H1 (cell line): Measurements from ENCODE around the gene SAP30L. TPM values are rescaled to one million over a fixed set of nuclear protein-coding genes. Genes with fewer than 3 reads are reported as not detected.

ENCODE experiments used
- CTCF ChIA-PET: fragments of 300-600 bp; sonication (Branson Sonifier 250); formaldehyde crosslinking; loops from one replicate; lab custom pipeline; 2021; ENCODE audit not compliant: partially characterized antibody; lab: Charles Lee
- POLR2A ChIA-PET: fragments of 300-600 bp; sonication (Branson Sonifier 250); formaldehyde crosslinking; loops from one replicate; lab custom pipeline; 2021; ENCODE audit warnings: inconsistent platforms; ENCODE audit not compliant: partially characterized antibody; lab: Charles Lee
- DNase-seq, 2 experiments: peaks; one replicate each; pipeline versions ENCODE4 v3.0.0 to v3.0.0-alpha.2; 2010 to 2022; ENCODE audit warnings: low spot score in 2 of 2, low read depth in 1 of 2, mixed read lengths in 1 of 2
- FAIRE-seq: peaks from 2 replicates; lab custom pipeline; 2011; peaks lifted over from hg19 to GRCh38; lab: Jason Lieb, UNC
- H2AFZ ChIP-seq: 2 replicates; pipeline ENCODE4 v1.8.1; 2012; ENCODE audit warnings: low read length, inconsistent platforms
- H2AK5ac ChIP-seq: 2 replicates; pipeline ENCODE4 v1.6.1; 2013; ENCODE audit warnings: low read depth, low read length
- H2BK120ac ChIP-seq: replicated peaks from 2 replicates; pipeline ENCODE3; 2013; ENCODE audit warnings: low read depth, low read length, inconsistent platforms
- H2BK12ac ChIP-seq: 2 replicates; pipeline ENCODE4 v1.6.1; 2013; ENCODE audit warnings: low read depth, low read length
- H2BK15ac ChIP-seq: 2 replicates; pipeline ENCODE4 v1.6.1; 2013; ENCODE audit warnings: low read length
- H2BK20ac ChIP-seq: 2 replicates; pipeline ENCODE4 v1.6.1; 2013; ENCODE audit warnings: low read length
- H2BK5ac ChIP-seq: 2 replicates; pipeline ENCODE4 v1.6.1; 2013; ENCODE audit warnings: low read depth, low read length
- H3K14ac ChIP-seq: 2 replicates; pipeline ENCODE4 v1.6.1; 2013; ENCODE audit warnings: inconsistent platforms; ENCODE audit not compliant: insufficient read length
- H3K18ac ChIP-seq: 2 replicates; pipeline ENCODE4 v1.6.1; 2013; ENCODE audit warnings: low read length; ENCODE audit errors: extremely low read depth
- H3K23ac ChIP-seq: 2 replicates; pipeline ENCODE4 v1.6.1; 2013; ENCODE audit warnings: inconsistent platforms; ENCODE audit not compliant: insufficient read length
- H3K23me2 ChIP-seq: 2 replicates; pipeline ENCODE4 v1.6.1; 2013; ENCODE audit warnings: low read depth, low read length
- H3K27ac ChIP-seq: 2 replicates; pipeline ENCODE4 v1.6.1; 2011; ENCODE audit warnings: low read depth, low read length, inconsistent platforms
- H3K27me3 ChIP-seq, 4 experiments: replicated peaks in 1 of 4; 1 replicate in 1 of 4; 2 replicates in 3 of 4; pipeline versions ENCODE4 v1.6.1 to v1.8.1; 2011 to 2013; ENCODE audit warnings: low read length in 3 of 4, mild to moderate bottlenecking in 3 of 4, inconsistent platforms in 2 of 4, mixed read lengths in 2 of 4, moderate library complexity in 1 of 4; ENCODE audit not compliant: control insufficient read depth in 3 of 4, insufficient read depth in 3 of 4; ENCODE audit errors: extremely low read depth in 1 of 4
- H3K36me3 ChIP-seq, 4 experiments: 2 replicates each; pipeline versions ENCODE4 v1.6.1 to v1.8.1; 2011 to 2013; ENCODE audit warnings: mild to moderate bottlenecking in 4 of 4, low read length in 3 of 4, moderate library complexity in 2 of 4, control low read depth in 1 of 4, inconsistent platforms in 1 of 4; ENCODE audit not compliant: insufficient read depth in 4 of 4, control insufficient read depth in 2 of 4
- H3K4ac ChIP-seq: replicated peaks from 2 replicates; pipeline ENCODE3; 2013; ENCODE audit warnings: low read length, low read depth, mixed read lengths, inconsistent platforms; ENCODE audit not compliant: insufficient read length
- H3K4me1 ChIP-seq, 4 experiments: replicated peaks in 1 of 4; 1 replicate in 1 of 4; 2 replicates in 3 of 4; pipeline versions ENCODE4 v1.6.1 to v1.8.1; 2011 to 2013; ENCODE audit warnings: low read length in 3 of 4, inconsistent platforms in 2 of 4, mixed read lengths in 1 of 4; ENCODE audit not compliant: insufficient read depth in 4 of 4, control insufficient read depth in 3 of 4
- H3K4me2 ChIP-seq, 2 experiments: 2 replicates each; pipeline versions ENCODE4 v1.6.1 to v1.8.1; 2011 to 2013; ENCODE audit warnings: low read depth in 2 of 2, low read length in 2 of 2, control low read depth in 1 of 2, inconsistent platforms in 1 of 2, mild to moderate bottlenecking in 1 of 2; ENCODE audit not compliant: insufficient read depth in 1 of 2
- H3K4me3 ChIP-seq, 4 experiments: fragments of 200-600, 300-600 bp in 1 of 4; sonication (generic), shearing (Covaris generic), sonication (Bioruptor Twin) in 1 of 4; 2 replicates each; pipeline versions ENCODE4 v1.5.1 to v1.8.1; 2011 to 2016; ENCODE audit warnings: low read length in 4 of 4, low read depth in 3 of 4, control low read depth in 2 of 4, inconsistent platforms in 2 of 4, mild to moderate bottlenecking in 2 of 4, mixed read lengths in 1 of 4, moderate library complexity in 1 of 4; ENCODE audit not compliant: insufficient read depth in 2 of 4; ENCODE audit errors: extremely low read depth in 1 of 4
- H3K56ac ChIP-seq: replicated peaks from 2 replicates; pipeline ENCODE3; 2013; ENCODE audit warnings: low read depth, mild to moderate bottlenecking, mixed read lengths, low read length, inconsistent platforms; ENCODE audit not compliant: insufficient read length
- H3K79me1 ChIP-seq: 2 replicates; pipeline ENCODE4 v1.6.1; 2013; ENCODE audit warnings: low read depth, low read length, control low read depth
- H3K79me2 ChIP-seq, 2 experiments: 2 replicates each; pipeline versions ENCODE4 v1.6.1 to v1.8.1; 2012 to 2013; ENCODE audit warnings: low read length in 2 of 2, mild to moderate bottlenecking in 2 of 2, inconsistent platforms in 1 of 2; ENCODE audit not compliant: insufficient read depth in 2 of 2, control insufficient read depth in 1 of 2
- H3K9ac ChIP-seq, 4 experiments: replicated peaks in 1 of 4; 1 replicate in 1 of 4; 2 replicates in 3 of 4; pipeline versions ENCODE4 v1.6.1 to v1.8.1; 2011 to 2013; ENCODE audit warnings: low read depth in 3 of 4, low read length in 3 of 4, control low read depth in 2 of 4, mild to moderate bottlenecking in 2 of 4, moderate library complexity in 2 of 4, inconsistent platforms in 1 of 4; ENCODE audit errors: extremely low read depth in 1 of 4
- H3K9me3 ChIP-seq, 2 experiments: 2 replicates each; pipeline versions ENCODE4 v1.6.1 to v1.8.1; 2012 to 2013; ENCODE audit warnings: mild to moderate bottlenecking in 2 of 2, moderate library complexity in 2 of 2, control low read depth in 1 of 2, inconsistent platforms in 1 of 2, low read depth in 1 of 2, low read length in 1 of 2, mixed read lengths in 1 of 2; ENCODE audit not compliant: insufficient read depth in 2 of 2
- H4K20me1 ChIP-seq, 2 experiments: replicated peaks in 1 of 2; 2 replicates each; pipeline versions ENCODE3 to v1.8.1; 2011 to 2013; ENCODE audit warnings: inconsistent platforms in 2 of 2, low read length in 2 of 2, mild to moderate bottlenecking in 1 of 2; ENCODE audit not compliant: insufficient read depth in 2 of 2, control insufficient read depth in 1 of 2
- H4K5ac ChIP-seq: 2 replicates; pipeline ENCODE4 v1.6.1; 2013; ENCODE audit warnings: low read length, low read depth, mixed read lengths, inconsistent platforms; ENCODE audit not compliant: insufficient read length
- H4K8ac ChIP-seq: 2 replicates; pipeline ENCODE4 v1.8.0; 2013; ENCODE audit warnings: mild to moderate bottlenecking, moderate library complexity, low read length, inconsistent platforms; ENCODE audit not compliant: insufficient read depth; ENCODE audit errors: extremely low read depth
- H4K91ac ChIP-seq: replicated peaks from 2 replicates; pipeline ENCODE3; 2013; ENCODE audit warnings: low read length, mixed read lengths, inconsistent platforms; ENCODE audit not compliant: insufficient read length
- BRCA1 ChIP-seq: IDR thresholded peaks from 2 replicates; pipeline ENCODE4 v1.6.1; 2012; ENCODE audit warnings: low read depth, low read length, improper control_type of control experiment
- CEBPB ChIP-seq: IDR thresholded peaks from 2 replicates; pipeline ENCODE4 v1.6.1; 2012; ENCODE audit warnings: low read depth, low read length
- FOSL1 ChIP-seq: IDR thresholded peaks from 2 replicates; pipeline ENCODE4 v1.6.1; 2011; ENCODE audit warnings: mild to moderate bottlenecking, low read depth, low read length, moderate library complexity; ENCODE audit not compliant: insufficient read depth
- HDAC2 ChIP-seq, 2 experiments: fragments of 300-600 bp in 1 of 2; sonication (generic) in 1 of 2; IDR thresholded peaks; 2 replicates each; pipeline ENCODE4 v1.6.1; 2011 to 2012; ENCODE audit warnings: low read depth in 2 of 2, low read length in 2 of 2, mild to moderate bottlenecking in 2 of 2, moderate library complexity in 2 of 2, borderline replicate concordance in 1 of 2, inconsistent platforms in 1 of 2
- JUND ChIP-seq: IDR thresholded peaks from 2 replicates; pipeline ENCODE4 v1.6.1; 2011; ENCODE audit warnings: mild to moderate bottlenecking, improper control_type of control experiment, low read length
- KDM4A ChIP-seq: IDR thresholded peaks from one replicate; pipeline ENCODE4 v1.7.1; 2012; ENCODE audit warnings: low read depth, mild to moderate bottlenecking, moderate library complexity, low read length, inconsistent platforms; ENCODE audit not compliant: severe bottlenecking
- NRF1 ChIP-seq: IDR thresholded peaks from 2 replicates; pipeline ENCODE4 v1.6.1; 2011; ENCODE audit warnings: mild to moderate bottlenecking, low read depth, low read length, improper control_type of control experiment
- POU5F1 ChIP-seq: IDR thresholded peaks from 2 replicates; pipeline ENCODE4 v1.6.1; 2011; ENCODE audit warnings: low read depth, mild to moderate bottlenecking, low read length, moderate library complexity
- RAD21 ChIP-seq, 2 experiments: IDR thresholded peaks in 1 of 2; conservative IDR thresholded peaks in 1 of 2; 2 replicates each; pipeline ENCODE4 v1.6.1; 2011; ENCODE audit warnings: low read depth in 2 of 2, low read length in 2 of 2, improper control_type of control experiment in 1 of 2, inconsistent platforms in 1 of 2, mild to moderate bottlenecking in 1 of 2, moderate library complexity in 1 of 2
- RXRA ChIP-seq: IDR thresholded peaks from 2 replicates; pipeline ENCODE4 v1.6.1; 2011; ENCODE audit warnings: low read depth, mild to moderate bottlenecking, low read length, moderate library complexity; ENCODE audit not compliant: insufficient read depth
- SP1 ChIP-seq: IDR thresholded peaks from 2 replicates; pipeline ENCODE4 v1.6.1; 2011; ENCODE audit warnings: low read depth, low read length
- SP4 ChIP-seq: IDR thresholded peaks from 2 replicates; pipeline ENCODE4 v1.6.1; 2012; ENCODE audit warnings: low read length, inconsistent platforms
- SRF ChIP-seq: IDR thresholded peaks from 2 replicates; pipeline ENCODE4 v1.6.1; 2011; ENCODE audit warnings: mild to moderate bottlenecking, low read depth, low read length, moderate library complexity
- WGBS, 2 experiments: shearing (Covaris generic) in 1 of 2; methylation state at CpG; one replicate each; pipeline versions ENCODE4 v1.1.6 to v1.1.7; 2013 to 2015; ENCODE audit warnings: low lambda C conversion rate in 2 of 2, mixed read lengths in 2 of 2, inconsistent platforms in 1 of 2, low coverage in 1 of 2, missing lambda C conversion rate in 1 of 2; ENCODE audit not compliant: insufficient replicate concordance in 2 of 2, insufficient coverage in 1 of 2, insufficient read length in 1 of 2; ENCODE audit errors: extremely low coverage in 1 of 2, missing lambda C conversion rate in 1 of 2; 5-methylcytosine and 5-hydroxymethylcytosine counted together
- polyA plus RNA-seq, 7 experiments: library from polyadenylated mRNA; depleted of rRNA in 3 of 7; stranded (reverse) in 5 of 7; unstranded in 2 of 7; fragments of >200 nt in 5 of 7; fragments of 200-250 nt in 2 of 7; gene quantifications; 1 replicate in 5 of 7; 2 replicates in 1 of 7; 4 replicates in 1 of 7; pipeline versions ENCODE4 v1.2.1 to v1.2.3, GENCODE V29; 2011 to 2013; ENCODE audit warnings: missing spikeins in 2 of 7, mixed read lengths in 2 of 7
- total RNA-seq: library from RNA; stranded (reverse); fragmentation: NEBNext Ultra II Directional; extraction: Animal tissue kit (Norgen Biotek cat#: 25700); gene quantifications from 2 replicates; pipeline ENCODE4 v1.2.1, GENCODE V29; 2021

The SAP30L gene
- total and polyA plus RNA-seq, 2 of the 8 experiments (the other 6 are each of a cell fraction or from before 2014, with no cell fraction given): 12.2 to 31.5 TPM

GRCh38 chr5:154430961-154431630 lies 14.7 kb upstream of the SAP30L start:
- H3K9ac ChIP-seq: no peak overlapping the region
- H3K23ac ChIP-seq: no peak overlapping the region
- POLR2A ChIA-PET: interaction anchor here (0.7 to 0.9 kb wide), 2 partner anchors 9 to 359 kb away, joined by 3 to 4 read pairs; no protein-coding TSS in a partner anchor
- H2AK5ac ChIP-seq: no peak overlapping the region
- no peaks in the 10 kb centered on the region for H3K23me2 ChIP-seq
- no peak overlapping the region for H2BK15ac ChIP-seq
- no peak overlapping the region for H3K4ac ChIP-seq
- H3K79me1 ChIP-seq: no peaks in the 10 kb centered on the region
- H2BK20ac ChIP-seq: no peak overlapping the region
- CTCF ChIA-PET: interaction anchor here (0.7 to 2.8 kb wide), 10 partner anchors 10 to 359 kb away, joined by 3 to 16 read pairs (median 3); no protein-coding TSS in a partner anchor
- H2AFZ ChIP-seq: no peak overlapping the region
- H3K27me3 ChIP-seq: no peaks in the 10 kb centered on the region
- H4K20me1 ChIP-seq: no peaks in the 10 kb centered on the region
- H3K4me3 ChIP-seq: no peak overlapping the region
- no peaks in the 10 kb centered on the region for H3K79me2 ChIP-seq
- 92% methylated on average over 4 of the region's 4 CpGs; no CpG with 5 or more reads in 1 of the 2 experiments for WGBS, 2 experiments
- FAIRE-seq (no peak), DNase-seq (no peak)
- no peak overlapping the region for H3K56ac ChIP-seq
- no peaks in the 10 kb centered on the region for H3K4me1 ChIP-seq
- no peak overlapping the region for H3K14ac ChIP-seq
- H3K9me3 ChIP-seq: peaks cover 2 to 3% of the 10 kb centered on the region in 2 experiments; a peak in 1 of 4 replicates
- TF ChIP-seq BRCA1 (no peak), KDM4A (no peak), RAD21 (IDR thresholded peaks at IDR 0.05 in 1 of 2, conservative IDR thresholded peaks at IDR 0.05 in 1 of 2; ENCODE audit: low read depth in 2 of 2, low read length in 2 of 2) (no peak), JUND (no peak), CEBPB (no peak), SP1 (no peak), SRF (no peak), POU5F1 (no peak), HDAC2 (IDR thresholded peaks at IDR 0.05; ENCODE audit: borderline replicate concordance in 1 of 2, low read depth in 2 of 2, low read length in 2 of 2) (no peak), SP4 (no peak), NRF1 (no peak), RXRA (no peak), FOSL1 (no peak)
- H2BK12ac ChIP-seq: no peak overlapping the region
- H3K18ac ChIP-seq: no peak overlapping the region
- no peak overlapping the region for H4K8ac ChIP-seq
- H4K5ac ChIP-seq: no peak overlapping the region
- H3K36me3 ChIP-seq: peaks cover 0 to 10% (median 4%) of the 10 kb centered on the region in 4 experiments; a peak in 5 of 8 replicates
- no peak overlapping the region for H4K91ac ChIP-seq
- no peak overlapping the region for H3K4me2 ChIP-seq
- no peak overlapping the region for H3K27ac ChIP-seq
- H2BK5ac ChIP-seq: no peak overlapping the region
- no peak overlapping the region for H2BK120ac ChIP-seq
